HCT116 (cell line): Measurements from ENCODE around the gene ARHGAP27.

Source experiments
- CEBPB ChIP-seq: IDR thresholded peaks from 2 replicates; pipeline ENCODE4 v1.6.1; 2012; ENCODE audit warnings: low read depth
- CTCF ChIP-seq, 3 experiments: fragments of 200-600 bp in 1 of 3; sonication (generic) in 1 of 3; IDR thresholded peaks in 2 of 3; conservative IDR thresholded peaks in 1 of 3; 2 replicates each; pipeline ENCODE4 v1.5.1; 2012 to 2017; ENCODE audit warnings: low read depth in 2 of 3, low read length in 2 of 3, antibody characterized with exemption in 1 of 3, borderline replicate concordance in 1 of 3, control low read depth in 1 of 3, mild to moderate bottlenecking in 1 of 3, mixed read lengths in 1 of 3, mixed run types in 1 of 3, moderate library complexity in 1 of 3; ENCODE audit not compliant: insufficient read depth in 1 of 3
- EZH2 ChIP-seq: fragments of 200-600 bp; sonication (generic); IDR thresholded peaks from 2 replicates; pipeline ENCODE4 v1.6.1; 2017; ENCODE audit warnings: antibody characterized with exemption, mixed run types
- EZH2phosphoT487 ChIP-seq: fragments of 200-600 bp; IDR thresholded peaks from 2 replicates; pipeline ENCODE4 v1.6.1; 2018; ENCODE audit warnings: antibody characterized with exemption, borderline replicate concordance
- JUND ChIP-seq: IDR thresholded peaks from 2 replicates; pipeline ENCODE4 v1.6.1; 2012
- POLR2A ChIP-seq: IDR thresholded peaks from 2 replicates; pipeline ENCODE4 v1.7.0; 2011; ENCODE audit warnings: borderline replicate concordance; ENCODE audit not compliant: insufficient read depth, insufficient read length; ENCODE audit errors: extremely low read depth
- REST ChIP-seq: IDR thresholded peaks from 2 replicates; pipeline ENCODE4 v1.6.1; 2012; ENCODE audit warnings: low read depth
- SP1 ChIP-seq: IDR thresholded peaks from 2 replicates; pipeline ENCODE4 v1.6.1; 2012; ENCODE audit warnings: low read depth
- YY1 ChIP-seq: IDR thresholded peaks from 2 replicates; pipeline ENCODE4 v1.6.1; 2011; ENCODE audit warnings: low read length, low read depth, moderate library complexity, mild to moderate bottlenecking; ENCODE audit not compliant: insufficient replicate concordance; ENCODE audit errors: extremely low read depth

GRCh38 chr17:45413498-45413923 is 19.2 kb downstream of the ARHGAP27 start:
- TF ChIP-seq CTCF (IDR thresholded peaks at IDR 0.05 in 2 of 3, conservative IDR thresholded peaks at IDR 0.05 in 1 of 3; ENCODE audit: borderline replicate concordance in 1 of 3, insufficient read depth in 1 of 3, low read depth in 2 of 3, low read length in 2 of 3) (no peak), CEBPB (no peak), REST (no peak), POLR2A (no peak), EZH2phosphoT487 (no peak), JUND (no peak), SP1 (no peak), EZH2 (no peak), YY1 (no peak)
